HG03139 (cell line): ENCODE measurements around the gene B4GALNT1.
"Not testable (repeated sequence)": the region's sequence is repeated elsewhere in the genome, so short reads cannot be mapped to it uniquely, and the experiment has no call there.

Experiments
- ATAC-seq: cut with Tn5 transposase; IDR thresholded peaks from one replicate; pipeline ENCODE4 v1.9.1; 2021; ENCODE audit not compliant: unreplicated experiment

The B4GALNT1 gene

DNA sequence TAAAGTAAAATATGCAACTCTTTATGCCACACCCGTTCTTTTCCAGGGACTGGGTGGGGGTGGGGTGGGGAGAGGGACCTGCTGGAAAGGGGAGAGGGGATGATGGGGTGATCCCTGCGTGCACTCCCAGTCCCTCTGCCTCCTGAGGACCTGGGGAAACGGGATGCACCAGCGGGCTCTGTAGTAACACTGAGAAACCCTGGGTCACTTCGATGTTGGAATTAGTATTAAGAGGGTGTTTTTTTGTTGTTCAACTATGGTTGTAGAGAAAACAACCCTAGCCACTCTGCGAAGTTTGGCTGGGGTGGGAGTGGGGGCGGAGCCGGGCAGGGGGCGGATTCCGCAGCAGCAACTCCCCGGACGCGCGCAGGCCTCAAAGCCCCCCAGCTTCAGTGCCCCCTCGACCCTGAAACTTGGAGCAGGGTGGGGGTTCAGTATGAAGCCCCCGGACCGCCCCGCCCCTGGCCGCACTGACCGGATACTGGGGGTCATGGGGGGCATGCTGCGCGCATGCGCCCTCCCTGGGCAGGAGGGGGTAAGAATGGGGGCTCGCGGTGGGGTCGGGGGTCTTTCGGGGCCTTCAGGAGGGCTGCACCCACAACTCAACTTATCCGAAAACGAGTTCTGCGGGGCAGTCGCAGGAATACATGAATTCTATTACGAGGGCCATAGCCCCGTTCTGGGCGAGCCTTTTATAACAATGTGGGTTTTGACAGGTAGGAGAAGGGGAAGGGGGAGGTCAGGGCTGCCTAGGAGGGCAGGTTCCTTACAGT is 23.0 kb downstream of the B4GALNT1 start:
- no peak for ATAC-seq

DNA sequence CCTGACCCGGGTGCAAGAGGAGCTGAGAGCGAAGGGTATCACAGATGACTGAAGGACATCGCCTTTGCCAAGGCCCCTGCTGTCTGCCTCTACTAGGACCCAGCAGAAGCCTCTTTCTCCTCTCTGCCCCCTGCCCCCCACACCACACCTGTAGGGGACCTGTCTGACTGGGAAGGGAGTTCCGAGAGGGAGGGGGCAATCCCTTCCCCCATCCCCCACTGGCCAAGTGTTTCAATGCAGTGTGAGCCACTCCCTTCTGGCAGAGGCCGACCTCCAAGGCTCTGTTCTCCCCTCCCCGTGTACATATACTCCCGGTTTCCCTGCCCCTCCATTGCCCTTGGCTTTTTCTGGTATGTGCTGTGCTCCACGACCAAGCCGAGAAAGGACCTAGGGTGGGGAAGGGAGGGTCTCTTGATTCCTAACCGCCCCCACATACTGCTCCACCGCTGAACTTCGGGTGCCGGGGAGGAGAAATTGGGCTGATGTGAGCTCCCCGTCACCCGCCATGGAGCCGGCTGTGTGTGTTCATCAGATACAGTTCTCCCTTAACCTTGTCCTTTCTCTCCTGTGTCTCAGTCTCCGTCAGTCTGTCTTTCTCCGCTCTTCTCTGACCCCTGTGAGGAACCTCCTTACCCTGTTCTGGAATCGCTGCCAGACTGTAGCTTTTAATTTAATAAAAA is 23.8 kb downstream of the B4GALNT1 start:
- ATAC-seq: no peak

DNA sequence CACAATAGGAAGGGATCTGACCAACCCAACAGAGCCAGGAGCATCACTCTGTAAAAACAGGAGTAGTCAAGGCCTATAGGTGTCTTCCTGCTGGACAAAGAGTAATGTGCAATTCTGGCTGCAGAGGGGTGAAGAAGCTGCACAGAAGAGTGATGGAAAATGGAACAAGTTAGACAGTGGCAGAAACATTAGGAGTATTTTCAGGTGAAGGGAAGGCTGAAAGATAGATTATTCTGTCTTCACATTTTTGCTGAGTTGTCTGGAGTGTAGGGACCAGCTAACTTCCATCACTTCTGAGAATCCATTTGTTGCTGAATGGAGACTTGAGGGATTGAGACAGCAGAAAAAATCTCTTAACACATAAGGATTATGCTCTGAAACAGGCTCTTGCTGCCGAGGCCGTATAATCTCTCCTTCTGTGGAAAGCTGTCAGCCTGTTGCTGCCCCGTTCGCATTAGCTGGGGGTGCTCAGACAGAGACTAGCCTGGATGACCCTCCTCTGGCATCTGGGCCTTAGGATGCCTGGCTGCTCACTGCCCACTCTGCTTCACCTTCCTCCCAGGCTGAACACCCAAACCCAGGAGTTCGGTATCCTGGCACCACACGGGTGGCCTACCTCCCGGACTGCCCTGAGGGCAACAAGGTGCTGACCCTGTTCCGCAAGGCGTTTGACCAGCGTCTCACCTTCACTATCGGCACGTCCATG is 24.9 kb downstream of the B4GALNT1 start:
- no peak for ATAC-seq

DNA sequence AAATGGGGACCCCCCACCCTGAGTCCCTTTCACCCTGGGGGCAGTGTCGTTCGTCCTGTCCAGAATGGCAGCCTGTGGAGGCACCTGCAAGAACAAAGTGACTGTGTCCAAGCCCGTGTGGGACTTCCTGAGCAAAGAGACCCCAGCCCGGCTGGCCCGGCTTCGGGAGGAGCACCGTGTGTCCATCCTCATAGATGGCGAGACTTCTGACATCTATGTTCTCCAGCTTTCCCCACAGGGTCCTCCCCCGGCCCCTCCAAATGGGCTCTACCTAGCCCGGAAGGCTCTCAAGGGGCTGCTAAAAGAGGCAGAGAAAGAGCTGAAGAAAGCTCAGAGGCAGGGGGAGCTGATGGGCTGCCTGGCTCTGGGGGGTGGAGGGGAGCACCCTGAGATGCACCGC is 26.2 kb downstream of the B4GALNT1 start:
- ATAC-seq: no peak

DNA sequence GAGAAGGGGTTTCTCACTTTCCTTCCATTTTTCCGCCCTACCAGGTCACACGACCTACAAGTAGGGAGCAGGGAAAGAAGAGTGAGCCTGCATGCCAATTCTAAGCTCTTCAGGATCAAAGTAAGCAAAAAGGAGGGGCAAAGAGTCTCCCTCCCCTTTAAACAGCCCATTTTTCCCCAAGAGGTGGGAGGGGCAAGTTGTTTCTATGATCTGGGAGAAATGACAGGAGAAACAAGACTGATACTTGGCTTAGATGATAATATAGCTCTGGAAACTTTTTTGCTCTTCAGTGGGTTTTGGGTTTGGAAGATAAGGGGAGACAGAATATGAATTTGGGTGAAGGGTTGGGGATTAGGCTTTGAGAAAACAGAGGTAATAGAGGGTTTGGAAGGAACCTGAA is 26.6 kb downstream of the B4GALNT1 start:
- no peak for ATAC-seq

DNA sequence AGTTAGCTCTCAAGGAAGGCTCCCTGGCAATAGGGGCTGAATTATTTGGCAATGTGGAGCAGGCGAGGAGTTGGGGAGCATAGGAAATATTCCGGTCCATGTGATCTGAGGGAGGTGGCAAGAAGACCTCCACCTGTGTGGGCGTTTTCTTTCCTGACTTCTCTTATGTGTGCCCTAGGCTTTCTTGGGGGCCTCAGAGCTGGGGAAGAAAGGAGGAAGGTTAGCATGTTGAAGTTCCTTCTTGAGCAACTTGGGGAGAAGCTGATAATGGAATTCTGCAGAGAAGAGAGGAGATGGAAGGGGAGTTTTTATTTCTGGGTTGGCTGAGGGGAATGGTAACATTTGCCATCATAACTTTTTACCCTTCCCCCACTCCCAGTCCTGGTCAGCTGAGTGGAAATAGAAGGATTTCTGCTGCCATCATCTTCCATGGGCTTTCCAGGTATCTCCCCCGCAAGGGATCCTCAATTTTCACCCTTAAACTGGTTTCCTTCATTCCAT is 27.1 kb downstream of the B4GALNT1 start:
- no peak for ATAC-seq

DNA sequence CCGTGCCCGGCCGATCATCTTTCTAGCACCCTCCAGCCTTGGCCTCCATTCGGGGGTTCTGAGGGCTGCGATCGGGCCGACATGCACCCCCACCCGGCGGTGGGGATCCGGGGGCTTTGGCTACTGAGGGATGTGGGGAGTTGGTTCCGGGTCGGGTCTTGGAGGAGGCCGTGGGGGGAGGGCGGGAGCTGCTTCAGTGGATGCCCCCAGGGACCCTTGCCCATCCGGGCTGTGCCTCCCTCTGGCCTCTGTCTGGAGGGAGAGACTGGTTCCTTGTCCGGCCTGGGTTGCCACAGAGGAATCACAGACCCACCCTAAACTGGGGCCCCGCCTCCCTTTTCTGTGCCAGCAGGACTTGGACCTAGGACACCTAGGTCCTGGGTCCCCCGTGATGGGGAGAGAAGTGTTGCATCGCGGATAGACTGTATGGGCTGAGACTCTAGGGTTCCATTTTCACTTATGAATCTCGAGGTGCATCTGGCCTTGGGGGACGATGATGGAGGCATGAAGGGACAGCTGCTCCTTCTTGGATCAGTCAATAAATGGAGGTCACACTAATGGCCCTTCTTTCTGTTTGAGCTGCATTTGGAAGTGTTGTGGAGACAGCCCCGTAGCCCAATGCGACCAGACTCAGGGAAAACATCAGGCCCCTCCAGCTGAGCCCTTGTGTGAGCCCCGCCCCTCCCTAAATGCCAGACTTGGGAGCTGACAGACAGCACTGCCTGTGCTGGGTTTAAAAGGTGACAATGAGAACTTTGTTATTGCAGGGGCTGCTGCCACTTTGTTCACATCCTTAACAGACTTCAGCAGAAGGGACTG is 27.8 kb downstream of the B4GALNT1 start:
- peak; percentile 18 for ATAC-seq

DNA sequence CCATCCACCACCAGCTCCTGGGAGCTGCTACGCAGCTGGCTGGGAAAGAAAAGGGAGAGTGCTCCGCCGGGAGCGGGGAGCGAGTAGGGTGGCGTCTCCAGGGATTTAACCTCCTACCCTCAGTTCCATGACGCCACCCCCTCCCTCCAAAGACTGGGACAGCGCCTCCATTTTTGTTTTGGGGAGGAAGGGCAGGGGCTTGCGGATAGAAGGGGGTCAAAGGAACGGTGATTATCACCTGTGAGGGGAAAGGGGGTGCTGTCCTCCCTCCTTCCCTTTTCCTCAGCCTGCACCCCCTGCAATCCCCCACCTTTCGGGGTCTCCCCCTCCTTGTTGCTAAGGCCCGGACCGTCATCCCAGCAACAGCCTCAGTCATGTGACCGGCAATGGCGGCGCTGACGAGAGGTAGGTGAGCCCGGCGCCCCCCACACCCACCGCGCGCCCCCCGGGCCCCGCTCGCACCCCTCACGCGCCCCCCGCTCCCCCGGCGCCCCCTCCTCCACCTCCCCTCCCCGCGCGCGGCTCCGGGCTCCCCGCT is 28.5 kb downstream of the B4GALNT1 start, which contains the start of gene DTX3:
DTX3 (plus strand) TSS at position 371 of the 538 bp plus-strand sequence. CDS start 1,694 bp downstream, outside the sequence.
- peak; percentile 49 for ATAC-seq

DNA sequence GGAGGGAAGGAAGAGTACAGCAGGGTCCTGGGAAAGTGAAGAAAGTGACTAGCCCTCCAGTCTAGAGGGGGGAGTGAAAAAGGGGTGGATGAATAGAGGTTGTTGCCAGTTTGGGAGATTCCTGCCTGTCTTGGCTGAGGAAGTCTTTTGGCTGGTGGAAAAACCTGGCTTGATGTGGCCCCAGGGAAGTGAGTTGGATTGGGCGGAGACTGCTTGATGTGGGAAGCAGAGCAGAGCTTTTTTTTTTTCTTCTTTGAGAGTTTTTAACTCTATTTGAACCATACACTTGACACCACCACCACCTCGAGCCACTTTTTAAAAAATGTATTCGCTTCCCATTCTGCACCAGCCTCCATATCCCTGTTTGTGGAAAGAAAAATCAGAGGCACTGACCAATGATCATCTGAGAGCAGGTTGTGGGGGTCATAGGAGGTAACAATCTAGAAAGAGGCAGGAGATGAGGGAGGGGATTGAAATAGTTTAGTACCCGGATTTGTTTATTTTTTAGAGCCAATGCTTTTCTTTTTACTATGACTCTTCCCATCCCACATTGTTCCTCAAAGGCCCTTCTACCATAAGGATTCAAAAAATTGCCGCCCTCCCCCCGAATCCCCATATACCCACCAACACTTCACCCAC is 29.1 kb downstream of the B4GALNT1 start:
- ATAC-seq: no peak

DNA sequence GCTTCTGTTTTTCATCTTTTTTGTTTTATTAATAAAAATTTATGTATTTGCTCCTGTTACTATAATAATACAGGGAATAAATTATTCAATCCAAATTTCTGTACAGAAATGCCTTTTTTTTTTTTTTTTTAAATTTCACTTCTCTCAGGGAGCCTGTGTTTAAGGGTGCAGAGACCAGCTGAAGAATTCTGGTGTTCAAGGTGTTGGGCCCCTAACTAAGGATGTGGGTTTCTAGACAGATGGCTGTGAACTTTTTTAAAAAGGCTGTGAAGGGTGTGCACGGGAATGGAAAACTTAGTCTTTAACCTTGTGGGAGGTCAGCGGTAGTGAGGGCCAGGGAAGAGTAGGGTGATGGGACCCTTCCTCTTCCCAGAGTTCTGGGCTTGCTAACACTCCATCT is 29.7 kb downstream of the B4GALNT1 start:
- ATAC-seq: no peak

DNA sequence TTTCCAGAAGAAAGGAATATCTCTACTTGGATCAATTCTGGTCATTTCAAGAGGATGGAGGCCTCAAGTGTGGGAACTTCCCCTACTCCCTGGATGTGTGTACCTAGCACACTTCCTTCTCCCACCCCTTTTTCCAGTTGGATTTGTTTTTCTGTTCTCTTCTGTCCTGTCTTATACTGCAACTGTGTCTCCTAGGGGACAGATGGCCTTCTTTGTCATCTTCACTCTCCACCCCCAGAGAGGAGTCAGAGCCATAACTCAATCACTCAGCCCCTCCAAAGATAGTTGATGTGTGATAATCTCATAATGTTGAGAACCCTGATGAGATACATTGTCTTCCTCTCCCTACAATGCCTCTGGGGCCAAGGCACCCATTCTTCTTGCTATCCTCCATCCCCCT is 30.5 kb downstream of the B4GALNT1 start:
- ATAC-seq: no peak

DNA sequence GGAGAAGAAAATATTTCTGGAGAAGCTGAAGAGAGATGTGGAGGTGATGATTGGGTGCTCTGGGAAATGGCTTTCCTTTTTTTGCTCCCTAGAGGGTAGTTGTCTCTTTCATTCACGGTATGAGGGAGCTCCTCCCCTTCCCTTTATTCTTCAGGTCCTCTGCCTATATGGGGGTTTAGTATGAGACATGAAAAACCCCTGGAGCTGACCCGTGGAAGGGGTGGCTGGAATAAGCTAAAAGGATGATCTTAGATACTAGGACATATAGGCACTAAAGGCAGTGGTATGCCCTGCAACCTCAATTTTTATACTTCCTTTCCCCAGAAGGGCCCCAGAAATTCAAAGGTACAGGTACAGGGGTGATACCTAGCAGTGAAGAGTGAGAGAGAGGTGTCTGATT is 32.6 kb downstream of the B4GALNT1 start:
- ATAC-seq: no peak

DNA sequence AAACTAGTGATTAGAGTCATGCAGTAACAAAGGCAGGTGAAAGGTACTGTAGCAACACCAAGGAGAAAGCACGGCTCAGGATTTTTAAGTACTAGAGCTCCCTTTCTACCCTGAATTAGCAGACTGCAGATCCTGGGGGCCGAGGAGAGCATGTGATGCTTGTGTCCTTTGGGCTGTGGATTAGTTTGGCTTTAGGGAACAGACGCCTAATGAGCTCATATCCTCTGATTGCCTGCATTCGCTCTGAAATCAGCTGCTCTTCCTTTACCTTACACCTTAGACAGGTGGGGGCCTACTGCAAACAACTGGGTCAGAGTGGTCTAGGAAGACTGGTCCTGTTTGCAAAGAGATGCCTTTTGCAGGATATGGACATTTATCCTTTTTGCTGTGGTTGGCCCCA is 39.8 kb downstream of the B4GALNT1 start:
- ATAC-seq: no peak

DNA sequence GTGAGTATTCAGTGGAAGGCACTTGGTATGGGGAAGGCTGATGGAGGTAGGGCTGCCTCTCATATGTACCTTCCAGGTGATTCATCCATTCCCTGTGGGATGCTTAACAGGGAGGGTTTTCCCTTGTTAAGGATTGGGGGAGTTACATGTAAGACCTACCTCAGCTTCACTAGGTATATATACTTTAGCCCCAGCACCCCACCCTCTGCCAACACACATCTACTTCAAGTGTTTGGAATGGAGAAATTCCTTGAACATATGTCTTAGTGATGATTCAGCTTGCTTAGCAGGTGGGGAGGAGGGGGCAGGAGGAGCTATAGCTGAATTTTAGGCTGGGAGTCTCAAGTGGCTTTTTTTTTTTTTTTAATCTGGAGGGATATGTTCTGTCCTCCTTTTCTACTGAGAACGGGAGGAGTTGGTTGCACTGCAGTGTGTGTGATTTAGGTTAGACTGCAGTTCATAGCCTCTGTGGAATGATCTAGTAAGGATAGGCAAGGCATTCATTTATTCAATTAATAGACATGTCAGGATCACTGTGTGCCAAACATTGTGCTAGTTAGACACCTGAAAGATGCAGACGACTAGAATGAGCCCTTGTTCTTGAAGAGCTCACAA is 40.3 kb downstream of the B4GALNT1 start:
- no peak for ATAC-seq

DNA sequence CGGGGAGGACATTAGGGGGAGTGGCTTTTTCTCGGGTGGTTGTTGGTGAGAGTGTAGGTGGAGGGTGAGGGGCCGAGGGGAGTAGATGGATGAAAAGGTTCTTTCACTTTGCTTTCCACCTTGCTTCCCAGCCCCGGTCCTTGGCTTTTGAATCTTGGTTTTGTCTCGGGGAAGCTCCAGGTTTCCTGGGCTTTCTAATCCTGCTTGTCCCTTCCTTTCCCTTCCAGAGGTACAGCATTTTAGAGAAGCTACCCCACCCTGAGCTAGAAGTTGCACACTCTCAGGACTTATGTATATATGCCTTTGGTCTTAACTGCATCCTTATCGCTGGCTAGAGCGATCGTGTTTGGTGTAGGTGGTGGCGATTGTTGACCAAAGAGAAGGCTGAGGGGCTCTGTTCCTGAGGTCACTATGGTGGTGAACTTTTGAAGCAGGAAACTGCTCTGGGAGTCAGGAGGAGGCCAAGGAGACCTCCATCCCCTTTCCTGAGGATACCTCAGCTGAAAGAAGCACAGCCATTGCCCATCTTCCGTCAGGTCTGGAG is 41.1 kb downstream of the B4GALNT1 start:
- ATAC-seq: no peak

DNA sequence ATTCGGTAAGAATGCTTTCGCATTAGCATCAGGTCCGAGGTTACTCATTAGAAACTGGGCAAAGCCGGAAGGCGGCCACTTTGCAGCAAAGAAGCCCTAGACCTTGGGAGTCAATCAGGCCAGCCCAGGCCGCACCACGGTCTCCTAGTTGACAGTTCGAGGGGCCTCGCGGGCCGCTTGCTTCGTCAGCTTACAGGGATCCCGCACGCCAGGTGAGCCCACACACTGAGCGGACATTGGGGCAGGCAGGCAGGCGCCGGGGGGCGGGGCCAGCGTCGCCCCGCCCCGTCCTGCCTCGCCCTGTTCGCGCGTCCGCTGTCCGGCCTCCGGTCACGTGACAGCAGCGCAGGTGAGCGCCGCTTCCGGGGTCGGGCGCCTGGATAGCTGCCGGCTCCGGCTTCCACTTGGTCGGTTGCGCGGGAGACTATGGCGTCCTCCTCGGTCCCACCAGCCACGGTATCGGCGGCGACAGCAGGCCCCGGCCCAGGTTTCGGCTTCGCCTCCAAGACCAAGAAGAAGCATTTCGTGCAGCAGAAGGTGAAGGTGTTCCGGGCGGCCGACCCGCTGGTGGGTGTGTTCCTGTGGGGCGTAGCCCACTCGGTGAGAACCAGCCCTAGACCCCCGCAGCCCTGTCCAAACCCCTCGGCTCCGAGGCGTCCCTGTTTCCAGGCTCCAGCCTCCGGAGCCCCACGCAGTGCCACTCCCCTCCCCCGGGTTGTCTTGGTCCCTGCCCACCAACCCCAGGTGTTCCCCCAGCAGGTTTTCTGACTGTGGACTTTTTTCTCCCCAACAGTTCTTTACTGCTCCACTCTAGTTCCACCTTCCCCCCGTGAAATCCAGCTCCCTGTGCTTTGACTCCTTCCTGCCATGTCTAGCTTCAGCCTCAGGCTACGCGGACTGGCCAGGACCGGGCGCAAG is 41.9 kb downstream of the B4GALNT1 start, which contains the start of gene PIP4K2C:
PIP4K2C (plus strand) TSS at position 329 of the 918 bp plus-strand sequence; CDS start at position 427, 98 bp downstream.
- ATAC-seq: peak; percentile 87

DNA sequence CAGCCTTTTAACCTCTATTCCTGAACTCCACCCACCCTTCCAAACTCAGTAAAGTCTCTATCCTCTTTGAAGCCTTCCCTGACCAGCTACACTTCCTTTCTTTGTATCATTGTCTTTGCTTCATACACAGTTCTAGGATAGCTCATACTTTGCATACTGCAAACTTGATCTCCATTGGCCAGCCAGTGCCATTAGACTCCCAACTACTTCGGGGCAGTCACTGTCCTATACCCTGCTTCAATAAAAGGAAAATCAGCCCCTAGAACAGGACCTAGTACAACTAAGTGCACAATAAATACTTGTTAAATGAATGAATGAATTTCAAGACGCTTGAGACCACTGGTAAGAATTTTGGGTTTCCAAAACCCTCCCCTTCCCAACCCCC is 42.5 kb downstream of the B4GALNT1 start:
- ATAC-seq: no peak

DNA sequence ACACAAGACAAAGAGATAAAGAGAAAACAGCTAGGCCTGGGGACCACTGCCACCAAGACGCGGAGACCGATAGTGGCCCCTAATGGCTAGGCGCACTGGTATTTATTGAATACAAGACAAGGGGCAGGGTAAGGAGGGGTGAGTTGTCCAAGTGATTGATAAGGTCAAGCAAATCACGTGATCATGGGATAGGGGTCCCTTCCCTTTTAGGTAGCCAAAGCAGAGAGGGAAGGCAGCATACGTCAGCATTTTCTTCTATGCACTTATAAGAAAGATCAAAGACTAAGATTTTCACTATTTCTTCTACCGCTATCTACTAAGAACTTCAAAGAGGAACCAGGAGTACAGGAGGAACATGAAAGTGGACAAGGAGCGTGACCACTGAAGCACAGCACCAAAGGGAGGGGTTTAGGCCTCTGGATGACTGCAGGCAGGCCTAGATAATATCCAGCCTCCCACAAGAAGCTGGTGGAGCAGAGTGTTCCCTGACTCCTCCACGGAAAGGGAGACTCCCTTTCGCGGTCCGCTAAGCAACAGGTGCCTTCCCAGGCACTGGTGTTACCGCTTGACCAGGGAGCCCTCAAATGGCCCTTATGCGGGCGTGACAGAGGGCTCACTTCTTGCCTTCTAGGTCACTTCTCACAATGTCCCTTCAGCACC is 43.9 kb downstream of the B4GALNT1 start:
- not testable (repeated sequence) for ATAC-seq
